B cell (primary cell): Measurements from ENCODE around the gene ANK3. TPM values are rescaled to one million over a fixed set of nuclear protein-coding genes. Genes with fewer than 3 reads are reported as not detected.

Source experiments
- ATAC-seq: fragments of 200-7000 bp; cut with Tn5 transposase; one replicate; pipeline ENCODE4 v1.10.0; 2021; ENCODE audit warnings: low read depth, mild to moderate bottlenecking, moderate number of reproducible peaks, moderate library complexity
- CTCF ChIA-PET: fragments of 350-600 bp; sonication (Branson Sonifier 250); formaldehyde crosslinking; loops from one replicate; lab custom pipeline; 2021; ENCODE audit warnings: antibody characterized with exemption, inconsistent platforms; lab: Charles Lee
- POLR2A ChIA-PET: fragments of 350-600 bp; sonication (Branson Sonifier 250); formaldehyde crosslinking; loops from one replicate; lab custom pipeline; 2021; ENCODE audit warnings: antibody characterized with exemption; lab: Charles Lee
- DNase-seq: peaks from one replicate; pipeline ENCODE4 v3.0.0; 2013
- H2AFZ ChIP-seq: 2 replicates; pipeline ENCODE4 v1.6.1; 2012; ENCODE audit warnings: mild to moderate bottlenecking, low read depth, low read length; ENCODE audit not compliant: insufficient read depth, poor library complexity, severe bottlenecking
- H3K27ac ChIP-seq, 2 donors: 1 replicate in 1 of 2; 2 replicates in 1 of 2; pipeline ENCODE4 v1.5.1; 2012 to 2013; ENCODE audit warnings: low read length in 2 of 2, mild to moderate bottlenecking in 2 of 2, moderate library complexity in 1 of 2
- H3K27me3 ChIP-seq, 4 experiments: fragments of 200-600 bp in 1 of 4; sonication (generic) in 1 of 4; replicated peaks in 1 of 4; 1 replicate in 2 of 4; 2 replicates in 2 of 4; pipeline versions ENCODE4 v1.6.1 to v1.7.0; 2013 to 2016; ENCODE audit warnings: low read length in 3 of 4, mild to moderate bottlenecking in 2 of 4, mixed read lengths in 1 of 4, moderate library complexity in 1 of 4; ENCODE audit not compliant: insufficient read depth in 4 of 4, control insufficient read depth in 3 of 4; ENCODE audit errors: control extremely low read depth in 1 of 4
- H3K36me3 ChIP-seq, 2 experiments: replicated peaks in 1 of 2; 1 replicate in 1 of 2; 2 replicates in 1 of 2; pipeline versions ENCODE4 v1.6.1 to v1.7.1; 2013; ENCODE audit warnings: low read length in 1 of 2; ENCODE audit not compliant: insufficient read depth in 2 of 2, control insufficient read depth in 1 of 2; ENCODE audit errors: control extremely low read depth in 1 of 2, extremely low read depth in 1 of 2
- H3K4me1 ChIP-seq, 2 donors: fragments of 200-600 bp in 1 of 2; sonication (generic) in 1 of 2; 1 replicate in 1 of 2; 2 replicates in 1 of 2; pipeline versions ENCODE4 v1.5.1 to v1.6.1; 2013 to 2017; ENCODE audit warnings: low read length in 2 of 2; ENCODE audit not compliant: control insufficient read depth in 2 of 2, insufficient read depth in 2 of 2
- H3K4me2 ChIP-seq: replicated peaks from 2 replicates; pipeline ENCODE3; 2012; ENCODE audit warnings: mild to moderate bottlenecking, low read depth, low read length; ENCODE audit not compliant: poor library complexity, severe bottlenecking
- H3K4me3 ChIP-seq, 5 experiments: fragments of 200-600 bp in 1 of 5; sonication (generic) in 1 of 5; 1 replicate in 3 of 5; 2 replicates in 2 of 5; pipeline versions ENCODE4 v1.5.1 to v1.7.0; 2011 to 2016; ENCODE audit warnings: low read length in 4 of 5, mild to moderate bottlenecking in 4 of 5, low read depth in 2 of 5, control low read depth in 1 of 5, moderate library complexity in 1 of 5; ENCODE audit not compliant: insufficient read depth in 1 of 5; ENCODE audit errors: control extremely low read depth in 1 of 5, extremely low read depth in 1 of 5
- H3K79me2 ChIP-seq: fragments of 200-600 bp; sonication (generic); one replicate; pipeline ENCODE4 v1.6.0; 2016; ENCODE audit warnings: low read length; ENCODE audit not compliant: control insufficient read depth, insufficient read depth
- H3K9ac ChIP-seq: fragments of 200-600 bp; sonication (generic); 2 replicates; pipeline ENCODE4 v1.6.1; 2017; ENCODE audit warnings: mild to moderate bottlenecking, low read length, moderate library complexity
- H3K9me3 ChIP-seq, 3 donors: one replicate each; pipeline versions ENCODE4 v1.6.1 to v1.7.1; 2013; ENCODE audit warnings: low read length in 2 of 3; ENCODE audit not compliant: control insufficient read depth in 2 of 3, insufficient read depth in 1 of 3; ENCODE audit errors: control extremely low read depth in 1 of 3
- H4K20me1 ChIP-seq: 2 replicates; pipeline ENCODE4 v1.6.0; 2012; ENCODE audit warnings: mild to moderate bottlenecking, low read length; ENCODE audit not compliant: insufficient read depth, control insufficient read depth, poor library complexity, severe bottlenecking
- H3K27ac Mint-ChIP-seq: one replicate; pipeline ENCODE4 v1.8.0; 2021; ENCODE audit warnings: mixed read lengths
- H3K27me3 Mint-ChIP-seq: one replicate; pipeline ENCODE4 v1.8.0; 2021; ENCODE audit warnings: mixed read lengths
- H3K4me1 Mint-ChIP-seq: one replicate; pipeline ENCODE4 v1.8.0; 2021; ENCODE audit warnings: mixed read lengths
- H3K4me3 Mint-ChIP-seq: one replicate; pipeline ENCODE4 v1.8.0; 2021; ENCODE audit warnings: mixed read lengths
- H3K9me3 Mint-ChIP-seq: one replicate; pipeline ENCODE4 v1.8.0; 2022; ENCODE audit warnings: mixed read lengths; ENCODE audit not compliant: insufficient read depth
- CTCF ChIP-seq: fragments of 200-600 bp; IDR thresholded peaks from one replicate; pipeline ENCODE4 v1.8.0; 2022; ENCODE audit warnings: antibody characterized with exemption, mild to moderate bottlenecking
- EZH2 ChIP-seq: IDR thresholded peaks from 2 replicates; pipeline ENCODE4 v1.6.1; 2012; ENCODE audit warnings: borderline replicate concordance, low read depth, mild to moderate bottlenecking, moderate library complexity, low read length; ENCODE audit not compliant: insufficient read depth, poor library complexity, severe bottlenecking
- WGBS: methylation state at CpG from one replicate; pipeline ENCODE4 v1.1.5; 2013; ENCODE audit warnings: missing lambda C conversion rate; ENCODE audit not compliant: insufficient coverage; 5-methylcytosine and 5-hydroxymethylcytosine counted together
- intact Hi-C: fragments of 100-400 bp; cut with micrococcal nuclease; formaldehyde crosslinking; loops from one replicate; pipeline ENCODE4 v1.10.0; 2022
- polyA plus RNA-seq: library from polyadenylated mRNA; depleted of rRNA; stranded (reverse); fragments of >200 nt; gene quantifications from 2 replicates; pipeline ENCODE4 v1.2.3, GENCODE V29; 2012
- total RNA-seq, 2 donors: library from RNA; stranded (reverse); fragments of 120-200 nt in 1 of 2; gene quantifications; 1 replicate in 1 of 2; 2 replicates in 1 of 2; pipeline versions ENCODE4 v1.2.3 to v1.2.4, GENCODE V29; 2013 to 2022

The ANK3 gene
- total and polyA plus RNA-seq, 2 donors (not counting 1 experiment from before 2014, with no cell fraction given), result 4.9 to 21.6 TPM

- Mint-ChIP-seq H3K27me3 (no peaks in the 10 kb centered on the region), H3K4me3 (no peak overlapping the region), H3K27ac (no peak overlapping the region), H3K4me1 (peaks cover 7% of the 10 kb centered on the region), H3K9me3 (no peaks in the 10 kb centered on the region)
- no peaks in the 10 kb centered on the region for H3K9me3 ChIP-seq
- 33% methylated on average over 1 of the region's 3 CpGs for WGBS
- intact Hi-C loops, result loop anchor here (1.0 to 5.0 kb wide), 6 partner anchors 81 to 333 kb away; no protein-coding TSS in a partner anchor
- no peaks in the 10 kb centered on the region for H3K27me3 ChIP-seq
- H3K9ac ChIP-seq, result no peak overlapping the region
- POLR2A ChIA-PET, result interaction anchor here (1.3 kb wide), 1 partner anchor 196 kb away, joined by 3 read pairs; no protein-coding TSS in a partner anchor
- ATAC-seq (no peak), DNase-seq (no peak)
- no peak overlapping the region for H3K4me3 ChIP-seq
- H3K4me2 ChIP-seq, result no peak overlapping the region
- CTCF ChIA-PET, result interaction anchor here (0.7 to 15.6 kb wide), 28 partner anchors 8 to 808 kb away, joined by 3 to 257 read pairs (median 5); partner anchors contain the start of gene ANK3
- H3K27ac ChIP-seq, result no peak overlapping the region
- H4K20me1 ChIP-seq, result no peaks in the 10 kb centered on the region
- no peaks in the 10 kb centered on the region for H3K4me1 ChIP-seq
- no peaks in the 10 kb centered on the region for H3K79me2 ChIP-seq
- no peak overlapping the region for H2AFZ ChIP-seq
- no peaks in the 10 kb centered on the region for H3K36me3 ChIP-seq
- no peak for TF ChIP-seq EZH2
- no peak for TF ChIP-seq CTCF
These were observed 44.0 kb upstream of the ANK3 start for GRCh38 chr10:60433684-60434083.

- ChIA-PET POLR2A (no interaction called here), CTCF (interaction anchor here (1.0 to 7.1 kb wide), 5 partner anchors 21 to 316 kb away, joined by 3 to 48 read pairs (median 5); no protein-coding TSS in a partner anchor)
- Mint-ChIP-seq H3K27ac (no peak overlapping the region), H3K9me3 (no peaks in the 10 kb centered on the region), H3K27me3 (no peaks in the 10 kb centered on the region), H3K4me1 (peaks cover 7% of the 10 kb centered on the region), H3K4me3 (no peak overlapping the region)
- Histone ChIP-seq H3K27me3 (no peaks in the 10 kb centered on the region), H3K4me1 (no peaks in the 10 kb centered on the region), H3K27ac (no peak overlapping the region), H3K36me3 (no peaks in the 10 kb centered on the region), H3K4me2 (no peak overlapping the region), H3K9ac (no peak overlapping the region), H3K9me3 (no peaks in the 10 kb centered on the region), H2AFZ (no peak overlapping the region), H3K79me2 (no peaks in the 10 kb centered on the region), H3K4me3 (no peak overlapping the region), H4K20me1 (no peaks in the 10 kb centered on the region)
- intact Hi-C loops, result loop anchor here (5.0 kb wide), 1 partner anchor 79 kb away; no protein-coding TSS in a partner anchor
- WGBS, result no CpG with 5 or more reads among the region's 7 CpGs
- TF ChIP-seq CTCF, result no peak
- no peak for TF ChIP-seq EZH2
- no peak for ATAC-seq
- DNase-seq, result no peak
These were observed 41.3 kb upstream of the ANK3 start for GRCh38 chr10:60430836-60431597.
